Neural progenitor cell (in vitro differentiated cells): ENCODE results near the gene SLC2A8.

Experiments
- CTCF ChIP-seq: fragments of 200-600 bp; sonication (generic); IDR thresholded peaks from 2 replicates; pipeline ENCODE4 v1.5.1; 2017; ENCODE audit warnings: antibody characterized with exemption, mild to moderate bottlenecking
- EZH2 ChIP-seq: fragments of 200-600 bp; sonication (generic); IDR thresholded peaks from 2 replicates; pipeline ENCODE4 v1.6.1; 2017; ENCODE audit warnings: antibody characterized with exemption, mild to moderate bottlenecking, moderate library complexity

- no peak for TF ChIP-seq CTCF
- no peak for TF ChIP-seq EZH2
Measured at GRCh38 chr9:127451858-127452656, 55.1 kb downstream of the SLC2A8 start.
